GM23338 (cell line): Measurements from ENCODE around the gene TBC1D2B. TPM values are rescaled to one million over a fixed set of nuclear protein-coding genes. Genes with fewer than 3 reads are reported as not detected.

ENCODE experiments used
- ATAC-seq: fragments of 200-7000 bp; cut with Tn5 transposase; 3 replicates; pipeline ENCODE4 v1.9.1; 2020
- DNase-seq: peaks from one replicate; pipeline ENCODE4 v3.0.0-alpha.2; 2015; ENCODE audit warnings: low spot score
- H2AFZ ChIP-seq: fragments of 200-600 bp; sonication (generic); 2 replicates; pipeline ENCODE4 v1.8.0; 2016; ENCODE audit warnings: antibody characterized with exemption, mild to moderate bottlenecking, moderate library complexity
- H3F3A ChIP-seq: fragments of 200-600 bp; sonication (generic); replicated peaks from 2 replicates; pipeline ENCODE4 v1.8.0; 2017; ENCODE audit warnings: antibody characterized with exemption, mixed run types, low read depth
- H3K27ac ChIP-seq: fragments of 200-600 bp; sonication (generic); 2 replicates; pipeline ENCODE4 v1.6.1; 2016; ENCODE audit warnings: low read depth
- H3K27me3 ChIP-seq: fragments of 200-600 bp; sonication (generic); 2 replicates; pipeline ENCODE4 v1.8.0; 2016; ENCODE audit warnings: mild to moderate bottlenecking, mixed run types, moderate library complexity; ENCODE audit not compliant: insufficient read depth
- H3K36me3 ChIP-seq: fragments of 200-600 bp; sonication (generic); 2 replicates; pipeline ENCODE4 v1.8.0; 2016; ENCODE audit warnings: mild to moderate bottlenecking; ENCODE audit not compliant: insufficient read depth
- H3K4me1 ChIP-seq: fragments of 200-600 bp; sonication (generic); 2 replicates; pipeline ENCODE4 v1.8.0; 2016; ENCODE audit warnings: mild to moderate bottlenecking, moderate library complexity; ENCODE audit not compliant: insufficient read depth
- H3K4me2 ChIP-seq: fragments of 200-600 bp; sonication (generic); 2 replicates; pipeline ENCODE4 v1.7.1; 2017; ENCODE audit warnings: mixed run types
- H3K4me3 ChIP-seq: fragments of 200-600 bp; sonication (generic); 2 replicates; pipeline ENCODE4 v1.6.1; 2016; ENCODE audit warnings: mixed run types
- H3K79me2 ChIP-seq: fragments of 200-600 bp; sonication (generic); replicated peaks from 2 replicates; pipeline ENCODE4 v1.8.0; 2017; ENCODE audit warnings: mild to moderate bottlenecking; ENCODE audit not compliant: insufficient read depth
- H3K9me2 ChIP-seq: fragments of 200-600 bp; sonication (generic); 2 replicates; pipeline ENCODE4 v1.8.0; 2017; ENCODE audit not compliant: insufficient read depth
- H4K20me1 ChIP-seq: fragments of 200-600 bp; sonication (generic); replicated peaks from 2 replicates; pipeline ENCODE4 v1.8.0; 2017; ENCODE audit warnings: mild to moderate bottlenecking; ENCODE audit not compliant: insufficient read depth
- H3K27ac Mint-ChIP-seq: 2 replicates; pipeline ENCODE4 v1.8.0; 2020; ENCODE audit warnings: inconsistent platforms, mild to moderate bottlenecking, moderate library complexity, mixed read lengths
- H3K27me3 Mint-ChIP-seq: 3 replicates; pipeline ENCODE4 v1.8.0; 2022; ENCODE audit warnings: low read depth, mild to moderate bottlenecking, moderate library complexity, mixed read lengths, inconsistent platforms; ENCODE audit not compliant: insufficient read depth, poor library complexity
- H3K36me3 Mint-ChIP-seq: 3 replicates; pipeline ENCODE4 v1.8.0; 2021; ENCODE audit warnings: low read depth, mild to moderate bottlenecking, inconsistent platforms, moderate library complexity, mixed read lengths
- H3K4me1 Mint-ChIP-seq: 3 replicates; pipeline ENCODE4 v1.8.0; 2020; ENCODE audit warnings: mild to moderate bottlenecking, inconsistent platforms, mixed read lengths
- H3K4me3 Mint-ChIP-seq: 3 replicates; pipeline ENCODE4 v1.8.0; 2021; ENCODE audit warnings: moderate library complexity, mild to moderate bottlenecking, inconsistent platforms, mixed read lengths
- H3K9me3 Mint-ChIP-seq: 3 replicates; pipeline ENCODE4 v1.8.0; 2020; ENCODE audit warnings: moderate library complexity, mild to moderate bottlenecking, inconsistent platforms, mixed read lengths
- CREB1 ChIP-seq: fragments of 250-450 bp; sonication (Bioruptor Pico); IDR thresholded peaks from 2 replicates; pipeline ENCODE4 v1.5.0; 2020; ENCODE audit warnings: low read depth, mild to moderate bottlenecking, moderate library complexity
- CTCF ChIP-seq, 2 experiments: fragments of 200-600 bp in 1 of 2; sonication (generic) in 1 of 2; conservative IDR thresholded peaks; 2 replicates each; pipeline versions ENCODE4 v1.5.1 to v1.6.1; 2016 to 2017; ENCODE audit warnings: antibody characterized with exemption in 2 of 2, low read depth in 2 of 2, mild to moderate bottlenecking in 2 of 2, moderate library complexity in 1 of 2
- ETS1 ChIP-seq: IDR thresholded peaks from 2 replicates; pipeline ENCODE4 v1.6.1; 2016; ENCODE audit warnings: antibody characterized with exemption
- EZH2 ChIP-seq: fragments of 200-600 bp; sonication (generic); IDR thresholded peaks from one replicate; pipeline ENCODE4 v1.8.0; 2017; ENCODE audit warnings: antibody characterized with exemption, mild to moderate bottlenecking, low read depth; ENCODE audit not compliant: unreplicated experiment
- EZH2phosphoT487 ChIP-seq: fragments of 200-600 bp; sonication (generic); IDR thresholded peaks from one replicate; pipeline ENCODE4 v1.8.1; 2018; ENCODE audit warnings: antibody characterized with exemption; ENCODE audit not compliant: unreplicated experiment
- NANOG ChIP-seq: IDR thresholded peaks from 2 replicates; pipeline ENCODE4 v1.6.1; 2016; ENCODE audit warnings: antibody characterized with exemption, borderline replicate concordance
- POLR2AphosphoS5 ChIP-seq: IDR thresholded peaks from 2 replicates; pipeline ENCODE4 v1.6.1; 2016; ENCODE audit warnings: antibody characterized with exemption, low read depth
- REST ChIP-seq: IDR thresholded peaks from one replicate; pipeline ENCODE4 v1.6.1; 2018; ENCODE audit warnings: antibody characterized with exemption; ENCODE audit not compliant: unreplicated experiment
- STAT1 ChIP-seq: IDR thresholded peaks from one replicate; pipeline ENCODE4 v1.6.1; 2016; ENCODE audit warnings: antibody characterized with exemption; ENCODE audit not compliant: unreplicated experiment
- ZNF114 ChIP-seq: fragments of 250-450 bp; sonication (Bioruptor Pico); IDR thresholded peaks from 2 replicates; pipeline ENCODE4 v1.5.0; 2020; ENCODE audit warnings: mild to moderate bottlenecking, moderate library complexity
- ZNF331 ChIP-seq: fragments of 250-450 bp; sonication (Bioruptor Pico); IDR thresholded peaks from 2 replicates; pipeline ENCODE4 v1.5.0; 2020; ENCODE audit warnings: low read depth, mild to moderate bottlenecking, moderate library complexity
- ZNF462 ChIP-seq: fragments of 250-450 bp; sonication (Bioruptor Pico); IDR thresholded peaks from 2 replicates; pipeline ENCODE4 v1.5.0; 2020; ENCODE audit warnings: mild to moderate bottlenecking, moderate library complexity
- polyA plus RNA-seq: library from polyadenylated mRNA; unstranded; fragments of >200 nt; fragmentation: Nextera tagmentation; extraction: Ambion mirVana; gene quantifications from 2 replicates; pipeline ENCODE4 v1.2.1, GENCODE V29; 2016
- total RNA-seq: library from RNA; depleted of rRNA; stranded (reverse); fragments of >200 nt; shearing (Covaris generic); gene quantifications from 2 replicates; pipeline ENCODE4 v1.2.3, GENCODE V29; 2014

Gene TBC1D2B
- total and polyA plus RNA-seq, 2 experiments from 2014 or later, result 3.6 to 17.8 TPM

- Mint-ChIP-seq H3K27me3 (peaks cover 11% of the 10 kb centered on the region), H3K4me1 (peaks cover 24% of the 10 kb centered on the region), H3K9me3 (no peaks in the 10 kb centered on the region; the same call in 2 of the 3 replicates), H3K27ac (no peak overlapping the region), H3K4me3 (no peak overlapping the region), H3K36me3 (no peaks in the 10 kb centered on the region; the same call in 2 of the 3 replicates)
- DNase-seq, result no peak
- H3K27me3 ChIP-seq, result no peaks in the 10 kb centered on the region
- H3K27ac ChIP-seq, result no peak overlapping the region
- no peaks in the 10 kb centered on the region for H3K9me2 ChIP-seq
- H3K4me3 ChIP-seq, result no peak overlapping the region
- no peaks in the 10 kb centered on the region for H3F3A ChIP-seq
- ATAC-seq, result no peak
- H2AFZ ChIP-seq, result no peak overlapping the region
- no peak overlapping the region for H3K4me2 ChIP-seq
- no peaks in the 10 kb centered on the region; the same call in 1 of the 2 replicates for H3K4me1 ChIP-seq
- no peaks in the 10 kb centered on the region for H4K20me1 ChIP-seq
- no peaks in the 10 kb centered on the region for H3K79me2 ChIP-seq
- no peaks in the 10 kb centered on the region for H3K36me3 ChIP-seq
- TF ChIP-seq STAT1 (no peak), EZH2phosphoT487 (no peak), ETS1 (no peak), ZNF114 (CRISPR knock-in tag) (no peak), EZH2 (no peak), CREB1 (CRISPR knock-in tag) (no peak), CTCF (conservative IDR thresholded peaks at IDR 0.05; ENCODE audit: low read depth in 2 of 2) (no peak), REST (no peak), POLR2AphosphoS5 (no peak), ZNF331 (no peak), NANOG (no peak), ZNF462 (CRISPR knock-in tag) (no peak)
These were observed 91.5 kb downstream of the TBC1D2B start for GRCh38 chr15:77985931-77986480.
